ENCODE data around the gene PI4K2A. TPM values are rescaled to one million over a fixed set of nuclear protein-coding genes. Genes with fewer than 3 reads are reported as not detected.

The PI4K2A gene
- total and polyA plus RNA-seq, 5 experiments from 2014 or later = 6.5 to 9.4 (median 8.8) TPM

DNA sequence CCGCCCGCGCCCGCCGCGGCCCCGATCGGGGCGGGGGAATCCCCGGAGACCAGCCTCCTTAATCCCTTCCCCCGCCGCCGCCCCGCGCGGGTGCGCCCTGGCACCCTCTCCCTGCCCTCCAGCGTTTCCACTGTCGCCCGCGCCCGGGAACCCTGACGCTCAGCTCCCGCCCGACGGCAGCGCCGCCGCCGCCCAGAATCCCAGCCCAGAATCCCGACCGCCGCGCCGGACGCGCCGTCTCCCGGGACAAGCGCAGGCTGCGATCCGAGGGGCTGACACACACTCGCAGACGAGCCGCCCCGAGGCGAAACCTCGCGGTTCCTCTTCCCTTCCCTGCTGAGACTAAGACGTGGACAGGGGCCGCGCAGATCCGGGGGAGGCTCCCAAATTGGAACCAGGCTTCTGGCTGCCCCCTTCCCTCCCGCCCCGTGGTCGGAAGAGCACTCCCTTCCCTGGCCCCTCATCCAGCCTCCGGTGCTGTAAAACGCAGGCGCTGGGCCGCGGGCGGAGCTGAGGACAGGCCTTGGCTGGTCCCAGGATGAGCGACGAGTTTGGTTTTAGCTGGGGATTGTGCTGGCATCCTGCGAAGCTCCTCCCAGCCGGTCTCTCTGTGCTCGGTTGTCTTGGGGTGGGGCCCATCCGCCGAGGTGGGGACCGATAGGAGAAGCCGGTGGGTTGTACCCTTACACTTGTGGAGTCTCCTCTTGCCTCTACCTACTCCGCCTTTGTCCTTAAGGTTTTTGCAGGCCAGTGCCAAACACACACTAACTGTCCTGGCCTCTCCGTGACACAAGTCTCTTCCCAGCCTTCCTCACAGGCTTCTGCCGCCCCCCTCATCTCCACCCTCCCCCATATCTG is 74.2 kb downstream of the PI4K2A start:
- peaks cover 8 to 16% (median 13%) of the 10 kb centered on the region in 4 donors for H3K4me1 Mint-ChIP-seq
- POLR2A ChIA-PET = interaction anchor here (1.4 to 2.7 kb wide), 4 partner anchors 11 to 28 kb away, joined by 3 to 13 read pairs (median 7); partner anchors contain the start of genes AVPI1 and ZFYVE27
- peaks cover under 1 to 27% (median 6%) of the 10 kb centered on the region in 5 donors for H3K27me3 Mint-ChIP-seq
- H3K4me3 Mint-ChIP-seq = peak overlapping the region; percentile 69 to 100 (median 98)
- H3K36me3 Mint-ChIP-seq = no peaks in the 10 kb centered on the region
- no peaks in the 10 kb centered on the region for H3K9me3 Mint-ChIP-seq
- peak overlapping the region in 5 of 10 donors; percentile 47 to 90 (median 80) for H3K27ac Mint-ChIP-seq
- ATAC-seq (peak; percentile 22 to 37), DNase-seq (peak in 3 of 10 donors; percentile 12 to 31 (median 28))

DNA sequence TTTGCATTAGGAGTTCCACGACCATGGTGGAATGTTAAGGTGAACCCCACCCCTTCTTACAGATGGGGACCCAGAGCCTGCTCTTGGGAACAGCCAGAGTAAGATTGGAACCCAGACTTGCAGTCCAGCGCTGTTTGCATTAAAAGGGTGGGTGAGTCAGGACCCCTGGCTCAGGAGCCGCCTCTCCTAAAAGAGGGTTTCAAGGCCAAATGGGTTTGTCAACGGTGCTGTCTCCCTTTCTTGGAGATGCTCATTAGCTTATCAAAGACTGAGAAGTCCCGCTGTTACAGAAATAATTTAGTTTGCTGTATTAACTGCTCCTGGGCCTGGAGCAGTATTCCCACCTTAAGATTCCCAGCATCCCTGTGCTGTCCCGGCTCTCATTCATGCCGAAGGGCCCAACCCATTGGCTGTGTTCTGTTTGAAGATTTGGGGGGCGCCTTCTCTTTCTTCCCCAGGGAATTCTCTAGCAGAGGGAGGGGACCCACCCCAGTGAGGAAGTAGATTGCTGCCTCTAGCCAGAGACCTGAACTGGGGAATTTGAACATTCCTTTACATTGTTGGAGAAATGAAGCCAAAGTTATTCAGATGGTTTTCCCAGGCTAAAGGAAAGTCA is 74.9 kb downstream of the PI4K2A start:
- Mint-ChIP-seq H3K36me3 (no peaks in the 10 kb centered on the region), H3K27ac (peak overlapping the region in 3 of 10 donors; percentile 13 to 80 (median 33))
- POLR2A ChIA-PET = interaction anchor here (1.4 to 2.4 kb wide), 2 partner anchors 16 to 21 kb away, joined by 3 to 13 read pairs; partner anchors contain the start of gene ZFYVE27

DNA sequence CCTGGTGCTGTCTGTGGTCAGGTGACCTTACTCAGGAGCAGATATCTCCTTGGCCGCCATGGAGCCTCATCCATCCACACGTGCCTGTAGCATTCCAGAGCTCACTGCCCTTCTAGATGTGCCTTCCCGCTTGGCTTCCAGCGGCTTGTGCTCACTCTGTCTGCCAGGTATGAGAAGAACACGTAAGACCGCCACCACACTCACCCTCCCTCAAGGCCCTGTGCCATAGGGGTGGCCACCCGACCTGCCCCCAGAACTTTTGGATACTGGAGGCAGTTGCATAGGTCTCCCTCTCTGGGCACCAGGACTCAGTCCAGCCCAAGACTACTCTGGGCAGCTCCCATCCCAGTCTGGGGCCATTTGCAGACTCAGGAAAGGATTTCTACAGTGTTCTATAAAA is 77.2 kb downstream of the PI4K2A start:
- no peak overlapping the region for H3K4me3 Mint-ChIP-seq
- no peaks in the 10 kb centered on the region for H3K36me3 Mint-ChIP-seq
- ATAC-seq = no peak
- DNase-seq = no peak
- no peaks in the 10 kb centered on the region for H3K9me3 Mint-ChIP-seq
- POLR2A ChIA-PET = no interaction called here
- no peak overlapping the region for H3K27ac Mint-ChIP-seq
- peaks cover 6 to 16% (median 12%) of the 10 kb centered on the region in 4 donors for H3K4me1 Mint-ChIP-seq
- peaks cover 0 to 7% (median 0%) of the 10 kb centered on the region in 5 donors for H3K27me3 Mint-ChIP-seq

More for the DNA sequence above, 74.9 kb downstream of the PI4K2A start:
- H3K4me1 Mint-ChIP-seq = peaks cover 8 to 16% (median 13%) of the 10 kb centered on the region in 4 donors
- DNase-seq = no peak
- H3K27me3 Mint-ChIP-seq = peaks cover 0 to 21% (median 5%) of the 10 kb centered on the region in 5 donors
- H3K4me3 Mint-ChIP-seq = peak overlapping the region; percentile 69 to 100 (median 98)
- no peak for ATAC-seq
- H3K9me3 Mint-ChIP-seq = no peaks in the 10 kb centered on the region

DNA sequence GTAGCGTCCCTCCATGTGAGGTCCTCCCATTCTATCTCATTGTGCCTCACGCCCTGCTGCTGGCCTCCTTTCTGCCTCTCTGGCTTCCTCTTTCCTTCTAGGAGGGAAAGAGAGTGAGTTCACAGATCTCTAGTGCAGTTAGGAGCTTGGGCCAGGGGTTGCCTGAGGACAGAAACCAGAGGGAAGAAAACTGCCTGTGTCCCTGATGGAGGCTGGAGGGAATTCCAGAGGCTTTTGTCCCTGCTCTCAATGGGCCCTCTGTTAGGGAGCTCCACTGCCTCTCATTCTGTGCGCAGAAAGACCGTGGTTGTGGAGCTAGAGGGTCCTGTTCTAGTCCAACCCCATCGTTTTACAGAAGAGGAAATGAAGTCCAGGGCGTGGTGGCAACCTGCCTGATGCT is 77.7 kb downstream of the PI4K2A start:
- POLR2A ChIA-PET = no interaction called here
- Mint-ChIP-seq H3K4me1 (peaks cover 3 to 10% (median 8%) of the 10 kb centered on the region in 4 donors), H3K27me3 (peaks cover 0 to 2% (median 0%) of the 10 kb centered on the region in 5 donors)

DNA sequence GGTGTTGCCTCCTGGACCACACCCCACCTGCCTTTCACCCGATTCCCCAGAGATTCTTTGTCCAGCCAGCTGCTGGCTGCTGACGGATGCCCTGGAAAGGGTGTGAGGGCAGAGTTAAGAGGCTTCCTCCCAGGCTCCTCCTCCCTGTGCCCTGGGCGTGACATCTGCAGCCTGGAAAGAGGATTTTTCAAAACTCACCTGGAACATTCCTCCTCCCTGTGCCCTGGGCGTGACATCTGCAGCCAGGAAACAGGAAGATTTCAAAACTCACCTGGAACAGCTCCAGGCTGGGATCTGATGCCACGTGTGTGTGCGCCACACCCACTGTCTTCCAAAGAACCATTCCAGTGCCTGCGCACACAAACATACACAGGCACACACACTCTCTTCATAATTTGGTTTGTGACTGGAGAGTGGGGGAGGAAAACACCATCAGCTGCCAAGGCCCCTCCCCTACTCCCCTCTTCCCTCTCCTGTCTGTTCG is 78.2 kb downstream of the PI4K2A start:
- no peaks in the 10 kb centered on the region for H3K36me3 Mint-ChIP-seq
- no peaks in the 10 kb centered on the region for H3K9me3 Mint-ChIP-seq
- H3K4me3 Mint-ChIP-seq = no peak overlapping the region
- POLR2A ChIA-PET = no interaction called here
- no peak for ATAC-seq
- H3K27me3 Mint-ChIP-seq = peaks cover 0 to 2% (median 0%) of the 10 kb centered on the region in 5 donors
- DNase-seq = no peak
- peaks cover 3 to 9% (median 7%) of the 10 kb centered on the region in 4 donors for H3K4me1 Mint-ChIP-seq
- no peak overlapping the region for H3K27ac Mint-ChIP-seq

More for the DNA sequence above, 77.7 kb downstream of the PI4K2A start:
- no peaks in the 10 kb centered on the region for H3K9me3 Mint-ChIP-seq
- no peak overlapping the region for H3K4me3 Mint-ChIP-seq
- H3K27ac Mint-ChIP-seq = no peak overlapping the region
- H3K36me3 Mint-ChIP-seq = no peaks in the 10 kb centered on the region
- no peak for ATAC-seq
- no peak for DNase-seq

DNA sequence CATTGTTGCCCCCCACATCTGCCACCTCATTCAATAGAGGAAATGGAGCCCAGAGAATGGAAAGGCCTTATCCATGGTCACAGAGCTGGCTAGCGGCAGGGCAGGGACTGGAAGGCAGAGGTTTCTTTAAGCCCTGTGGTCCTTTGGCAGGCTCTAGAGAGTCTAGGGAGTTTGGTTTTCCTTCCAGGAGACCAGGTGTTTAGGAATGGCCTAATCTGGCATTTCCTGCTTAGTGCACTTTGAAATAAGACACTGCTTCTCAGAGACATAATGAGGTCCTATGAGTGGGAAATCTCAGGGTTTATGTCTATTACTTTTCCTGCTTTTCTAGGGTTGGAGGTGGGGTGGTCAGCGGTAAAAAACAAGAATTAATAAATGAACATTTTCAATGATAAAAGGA is 79.1 kb downstream of the PI4K2A start:
- peaks cover 0 to 7% (median 2%) of the 10 kb centered on the region in 4 donors for H3K4me1 Mint-ChIP-seq
- no peak for ATAC-seq
- POLR2A ChIA-PET = no interaction called here
- H3K27me3 Mint-ChIP-seq = peaks cover 0 to 4% (median 0%) of the 10 kb centered on the region in 5 donors
- H3K4me3 Mint-ChIP-seq = no peak overlapping the region
- DNase-seq = no peak
- no peaks in the 10 kb centered on the region for H3K36me3 Mint-ChIP-seq
- H3K9me3 Mint-ChIP-seq = no peaks in the 10 kb centered on the region
- H3K27ac Mint-ChIP-seq = no peak overlapping the region

DNA sequence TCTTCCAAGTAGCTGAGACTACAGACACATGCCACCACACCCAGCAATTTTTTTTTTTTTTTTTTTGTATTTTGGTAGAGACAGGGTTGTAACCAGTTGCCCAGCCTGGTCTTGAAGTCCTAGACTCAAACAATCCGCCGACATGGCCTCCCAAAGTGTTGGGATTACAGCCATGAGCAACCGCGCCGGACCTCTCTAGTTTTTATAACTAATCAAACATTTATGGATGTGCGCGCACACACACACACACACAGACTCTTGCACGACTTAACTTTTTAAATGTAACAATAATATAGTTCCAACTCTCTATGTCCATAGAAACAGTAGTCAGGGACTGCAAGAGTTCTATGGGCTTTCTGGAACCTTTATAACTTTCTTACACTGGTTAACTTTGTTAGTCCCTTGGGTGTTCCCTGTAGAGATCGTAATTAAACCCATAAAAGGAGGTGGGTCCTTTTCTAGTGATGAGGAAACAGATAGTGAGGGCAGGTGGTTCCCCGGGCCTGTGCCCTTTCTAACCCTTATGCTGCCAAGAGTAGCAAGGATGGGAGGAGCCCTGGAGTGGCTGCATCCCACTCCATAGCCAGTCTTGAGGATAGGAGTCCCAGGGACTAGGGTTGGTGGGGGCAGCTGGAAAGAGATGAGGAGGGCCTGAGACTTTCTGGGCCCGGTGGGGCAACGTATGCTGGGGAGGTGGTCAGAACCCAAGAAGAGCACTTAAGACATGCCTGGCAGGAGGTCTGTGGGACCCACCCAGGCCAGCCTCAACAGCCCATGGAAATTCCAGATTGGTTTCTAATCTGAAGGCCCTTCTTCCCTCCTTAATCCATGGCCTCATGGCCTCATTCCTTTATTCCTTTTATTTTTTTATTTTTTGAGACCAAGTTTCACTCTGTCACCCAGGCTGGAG is 81.7 kb downstream of the PI4K2A start:
- H3K27me3 Mint-ChIP-seq = peaks cover 0 to 4% (median 1%) of the 10 kb centered on the region in 5 donors
- peaks cover 0 to 3% (median 0%) of the 10 kb centered on the region in 4 donors for H3K4me1 Mint-ChIP-seq
- no peak overlapping the region for H3K4me3 Mint-ChIP-seq
- no peaks in the 10 kb centered on the region for H3K36me3 Mint-ChIP-seq
- DNase-seq (no peak), ATAC-seq (no peak)
- H3K9me3 Mint-ChIP-seq = no peaks in the 10 kb centered on the region
- H3K27ac Mint-ChIP-seq = no peak overlapping the region
- POLR2A ChIA-PET = no interaction called here

DNA sequence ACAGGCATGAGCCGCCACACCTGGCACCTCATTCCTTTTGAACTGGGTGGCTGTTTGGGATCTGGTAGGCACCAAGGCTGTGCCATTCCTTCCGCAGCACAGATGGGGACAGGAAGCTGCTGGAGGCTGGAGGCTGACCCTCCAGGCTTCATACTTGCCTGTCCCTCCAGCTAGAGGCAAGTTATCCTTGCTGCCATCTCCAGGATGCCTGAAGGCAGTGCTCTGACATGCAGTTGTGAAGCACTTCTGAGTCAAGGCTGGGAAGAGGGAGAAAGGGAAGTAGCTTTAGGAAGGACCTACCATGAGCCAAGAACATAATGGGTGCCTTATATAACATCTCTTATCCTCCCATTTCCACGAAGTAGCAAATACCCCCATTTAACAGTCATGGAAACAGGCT is 82.5 kb downstream of the PI4K2A start:
- DNase-seq = no peak
- Mint-ChIP-seq H3K4me3 (no peak overlapping the region), H3K36me3 (no peaks in the 10 kb centered on the region), H3K4me1 (peaks cover 0 to 3% (median 0%) of the 10 kb centered on the region in 4 donors), H3K9me3 (no peaks in the 10 kb centered on the region), H3K27me3 (peaks cover 0 to 4% (median 1%) of the 10 kb centered on the region in 5 donors), H3K27ac (no peak overlapping the region)
- POLR2A ChIA-PET = interaction anchor here (0.5 to 0.6 kb wide), 2 partner anchors 11 to 151 kb away, joined by 3 to 6 read pairs; partner anchors contain the start of gene ANKRD2
- no peak for ATAC-seq

DNA sequence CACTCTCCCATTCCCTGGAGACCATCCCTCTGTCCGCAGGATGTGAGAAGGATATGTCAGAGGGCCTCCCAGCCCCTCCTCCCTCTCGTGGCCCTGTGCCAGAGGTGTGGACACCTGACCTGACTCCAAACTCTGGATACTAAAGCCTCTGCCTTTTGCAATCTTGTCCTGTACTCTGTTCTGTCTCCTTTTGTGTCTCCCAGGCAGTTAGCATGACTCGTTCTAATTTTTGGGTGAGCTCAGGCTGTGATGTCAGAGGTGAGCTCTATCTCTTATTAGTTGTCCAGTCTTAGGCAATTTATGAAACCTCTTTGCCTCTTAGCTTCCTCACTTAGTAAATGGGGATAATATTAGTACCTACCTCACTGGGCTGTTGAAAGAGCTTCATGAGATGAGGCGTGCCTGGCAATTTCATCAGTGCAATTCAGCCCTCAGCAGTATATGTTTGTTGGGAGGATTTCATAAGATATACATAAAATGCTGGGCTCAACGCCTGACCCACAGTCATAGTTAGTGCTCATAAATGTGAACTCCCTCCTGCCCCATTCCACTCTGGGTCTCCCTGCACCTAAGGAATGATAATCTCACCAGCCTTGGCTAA is 84.0 kb downstream of the PI4K2A start:
- Mint-ChIP-seq H3K4me3 (no peak overlapping the region), H3K36me3 (no peaks in the 10 kb centered on the region), H3K4me1 (no peaks in the 10 kb centered on the region), H3K27ac (no peak overlapping the region), H3K9me3 (no peaks in the 10 kb centered on the region), H3K27me3 (peaks cover 3 to 9% (median 4%) of the 10 kb centered on the region in 5 donors)
- ATAC-seq = no peak
- DNase-seq = no peak
- POLR2A ChIA-PET = no interaction called here

Measured in naive thymus-derived CD8-positive, alpha-beta T cell (primary cell).